BJ (cell line): ENCODE results near the gene HRNR. TPM values are rescaled to one million over a fixed set of nuclear protein-coding genes. Genes with fewer than 3 reads are reported as not detected.
"Not testable (repeated sequence)": the region's sequence is repeated elsewhere in the genome, so short reads cannot be mapped to it uniquely, and the experiment has no call there.

Source experiments
- CTCF ChIA-PET: fragments of 350-600 bp; formaldehyde crosslinking; extraction: SDS; loops from one replicate; lab custom pipeline; 2021; ENCODE audit warnings: antibody characterized with exemption, inconsistent platforms; lab: Yijun Ruan, JAX
- POLR2A ChIA-PET: fragments of 300-600 bp; sonication (Branson Sonifier 250); formaldehyde crosslinking; extraction: SDS; loops from one replicate; lab custom pipeline; 2021; ENCODE audit warnings: antibody characterized with exemption; lab: Charles Lee
- DNase-seq: peaks from one replicate; pipeline ENCODE4 v3.0.0-alpha.2; 2011; ENCODE audit warnings: low read depth
- H3K27me3 ChIP-seq: 2 replicates; pipeline ENCODE4 v1.6.0; 2011; ENCODE audit warnings: low read length; ENCODE audit not compliant: control insufficient read depth, insufficient read depth
- H3K36me3 ChIP-seq: 2 replicates; pipeline ENCODE4 v1.5.1; 2011; ENCODE audit warnings: low read length; ENCODE audit not compliant: control insufficient read depth, insufficient read depth
- H3K4me3 ChIP-seq: 2 replicates; pipeline ENCODE4 v1.5.1; 2011; ENCODE audit warnings: low read depth, mild to moderate bottlenecking, control low read depth, low read length
- CTCF ChIP-seq: IDR thresholded peaks from 2 replicates; pipeline ENCODE4 v1.5.1; 2011; ENCODE audit warnings: low read depth, mild to moderate bottlenecking, control low read depth, inconsistent platforms, low read length, moderate library complexity; ENCODE audit not compliant: insufficient read depth
- polyA minus RNA-seq: library from RNA; depleted of rRNA, polyadenylated mRNA; stranded (reverse); fragments of >200 nt; gene quantifications from 2 replicates; pipeline ENCODE4 v1.2.3, GENCODE V29; 2011; rRNA and poly(A)+ RNA removed
- polyA plus RNA-seq: library from polyadenylated mRNA; depleted of rRNA; stranded (reverse); fragments of >200 nt; gene quantifications from 2 replicates; pipeline ENCODE4 v1.2.3, GENCODE V29; 2011; rRNA removed

HRNR gene
- polyA plus RNA-seq (not detected in 2 replicates), polyA minus RNA-seq (under 0.01 TPM in 1 of 2 replicates, not detected in the other)

- DNase-seq = no peak
- no peak for TF ChIP-seq CTCF
- H3K36me3 ChIP-seq = no peaks in the 10 kb centered on the region
- ChIA-PET POLR2A (no interaction called here), CTCF (interaction anchor here (1.3 kb wide), 1 partner anchor 20 kb away, joined by 3 read pairs; no protein-coding TSS in a partner anchor)
- no peak within 1 kb of the TSS for H3K4me3 ChIP-seq
- no peaks in the 10 kb centered on the region for H3K27me3 ChIP-seq
These were observed at the start of gene HRNR for GRCh38 chr1:152224093-152224492. HRNR (minus strand) TSS chr1:152224193; CDS start chr1:152223253, 940 bp downstream.

- H3K36me3 ChIP-seq, CTCF ChIA-PET, H3K27me3 ChIP-seq, H3K4me3 ChIP-seq, POLR2A ChIA-PET, DNase-seq: not testable (repeated sequence)
These were observed 32.4 kb upstream of the HRNR start for GRCh38 chr1:152256394-152256793.

GRCh38 chr1:152252157-152252556, 28.2 kb upstream of the HRNR start:
- Histone ChIP-seq H3K36me3 (no peaks in the 10 kb centered on the region), H3K4me3 (no peak overlapping the region), H3K27me3 (no peaks in the 10 kb centered on the region)
- CTCF ChIA-PET = no interaction called here
- TF ChIP-seq CTCF = no peak
- POLR2A ChIA-PET = no interaction called here
- no peak for DNase-seq

GRCh38 chr1:152251391-152251790, 27.4 kb upstream of the HRNR start:
- H3K4me3 ChIP-seq = no peak overlapping the region
- DNase-seq = no peak
- POLR2A ChIA-PET = no interaction called here
- H3K36me3 ChIP-seq = no peaks in the 10 kb centered on the region
- CTCF ChIA-PET = no interaction called here
- no peak for TF ChIP-seq CTCF
- H3K27me3 ChIP-seq = no peaks in the 10 kb centered on the region

GRCh38 chr1:152247316-152247715, 23.3 kb upstream of the HRNR start:
- Histone ChIP-seq H3K36me3 (no peaks in the 10 kb centered on the region), H3K4me3 (no peak overlapping the region), H3K27me3 (no peaks in the 10 kb centered on the region)
- ChIA-PET POLR2A (no interaction called here), CTCF (no interaction called here)
- no peak for TF ChIP-seq CTCF
- no peak for DNase-seq
